Mucosa of descending colon (tissue), 3 donors: ENCODE data around the gene PRR13. TPM values are rescaled to one million over a fixed set of nuclear protein-coding genes. Genes with fewer than 3 reads are reported as not detected.
A peak's percentile ranks its signal among the peaks of the same experiment; 100 is the strongest.
"Not testable (repeated sequence)": the region's sequence is repeated elsewhere in the genome, so short reads cannot be mapped to it uniquely, and the experiment has no call there.

Source experiments
- ATAC-seq: fragments of 200-7000 bp; cut with Tn5 transposase; one replicate; pipeline ENCODE4 v1.9.1; 2020; ENCODE audit warnings: mild to moderate bottlenecking, moderate library complexity
- DNase-seq, 3 donors: peaks; one replicate each; pipeline ENCODE4 v3.0.0-alpha.2; 2020
- H3K36me3 ChIP-seq: fragments of 200-600 bp; one replicate; pipeline ENCODE4 v1.8.0; 2021; ENCODE audit warnings: low read depth, mild to moderate bottlenecking
- H3K4me1 ChIP-seq: fragments of 200-600 bp; one replicate; pipeline ENCODE4 v1.8.0; 2021; ENCODE audit warnings: low read depth, mild to moderate bottlenecking
- H3K4me3 ChIP-seq: fragments of 200-600 bp; one replicate; pipeline ENCODE4 v1.8.0; 2021; ENCODE audit warnings: mild to moderate bottlenecking
- H3K9me3 ChIP-seq: fragments of 200-600 bp; one replicate; pipeline ENCODE4 v1.8.0; 2021; ENCODE audit warnings: mild to moderate bottlenecking
- intact Hi-C, 2 donors: fragments of 100-400 bp; cut with DNase I in 1 of 2; cut with micrococcal nuclease in 1 of 2; formaldehyde crosslinking; loops; one replicate each; pipeline versions ENCODE4 v1.11.0 to v1.11.1; 2022; cut with DNase I, micrococcal nuclease
- long read RNA-seq, 2 donors: library from polyadenylated mRNA; unstranded; transcript quantifications; one replicate each; pipeline ENCODE4 v2.0.0, GENCODE V29; 2019 to 2021
- total RNA-seq, 3 donors: library from RNA; stranded (reverse); fragmentation: NEBNext Ultra II Directional in 2 of 3; extraction: Animal tissue kit (Norgen Biotek cat#: 25700) in 2 of 3; gene quantifications; one replicate each; pipeline versions ENCODE4 v1.2.1 to v1.2.4, GENCODE V29; 2021 to 2023
- TF ChIP-seq, protein P1 (sequence below): fragments of 200-600 bp; IDR thresholded peaks from one replicate; pipeline ENCODE4 v1.8.0; 2022; ENCODE audit warnings: antibody characterized with exemption, mild to moderate bottlenecking
- donor health status: DM: no; HTN: no; CAD: no; lungs with moderate emphysema.
- donor health status: DM: no; HTN: no; CAD: no.
- donor health status: DM: no; HTN: yes; CAD: no.

Gene PRR13, protein sequence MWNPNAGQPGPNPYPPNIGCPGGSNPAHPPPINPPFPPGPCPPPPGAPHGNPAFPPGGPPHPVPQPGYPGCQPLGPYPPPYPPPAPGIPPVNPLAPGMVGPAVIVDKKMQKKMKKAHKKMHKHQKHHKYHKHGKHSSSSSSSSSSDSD
- 100 to 1,000 TPM; 283 to 581 (median 528) TPM for total RNA-seq
- long read RNA-seq, donor 1, transcript PRR13-209 (4 exons, 625 nt), result minor isoform, 11 of 121 reads
- long read RNA-seq, donor 1, transcript PRR13-202 (4 exons, 1,229 nt), result major isoform, 80 of 121 reads
- long read RNA-seq, donor 1, partial matches to known transcripts, result 13 of 121 reads
- long read RNA-seq, donor 1, other reads (novel, unspliced or antisense), result 9 of 121 reads
- long read RNA-seq, donor 2, transcript PRR13-209 (4 exons, 625 nt), result minor isoform, 25 of 254 reads
- long read RNA-seq, donor 2, transcript PRR13-202 (4 exons, 1,229 nt), result major isoform, 147 of 254 reads
- long read RNA-seq, donor 2, transcript PRR13-208 (3 exons, 786 nt), result minor isoform, 13 of 254 reads
- long read RNA-seq, donor 2, transcript PRR13-207 (4 exons, 838 nt), result minor isoform, 5 of 254 reads
- long read RNA-seq, donor 2, partial matches to known transcripts, result 52 of 254 reads
- long read RNA-seq, donor 2, other reads (novel, unspliced or antisense), result 7 of 254 reads

DNA sequence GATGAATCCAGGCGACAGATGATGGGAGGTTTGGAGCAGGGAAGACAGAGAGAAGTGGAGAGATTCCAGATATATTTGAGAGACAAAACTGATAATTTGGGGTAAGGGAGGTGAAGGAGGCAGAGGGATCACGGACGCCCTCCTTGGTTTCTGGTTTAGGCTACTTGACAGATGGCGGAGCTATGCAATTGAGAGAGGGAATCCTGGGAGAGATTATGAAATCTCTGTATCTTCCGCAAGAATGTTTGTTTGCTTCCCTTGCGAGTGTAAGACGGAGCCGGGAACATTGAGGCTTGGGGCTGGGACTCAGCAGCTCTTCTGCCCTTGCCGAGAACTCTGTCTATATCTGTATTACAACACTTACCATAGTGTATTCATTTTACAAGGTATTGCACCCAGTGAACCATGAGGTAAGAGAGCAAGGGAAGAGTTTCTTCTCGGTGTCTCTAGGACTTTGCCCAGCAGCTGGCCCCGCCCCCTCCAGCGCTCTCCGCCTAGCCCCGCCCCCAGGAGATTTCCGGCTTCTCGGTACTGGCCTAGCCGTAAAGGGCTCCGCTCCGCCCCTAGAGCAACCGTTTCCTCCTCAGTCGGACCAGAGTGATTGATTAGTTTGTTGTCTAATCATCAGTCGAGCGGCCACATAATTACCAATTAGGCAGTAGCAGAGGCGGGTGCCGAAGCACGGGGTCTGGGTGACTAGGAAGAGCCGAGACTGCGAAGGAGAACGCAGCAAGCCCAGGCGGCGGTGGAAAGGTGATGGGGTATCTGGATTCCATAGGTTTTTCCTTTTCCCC lies at the start of gene PRR13:
Gene PRR13 (plus strand): TSS at position 695 of the 794 bp plus-strand sequence. CDS start 981 bp downstream, outside the sequence.
- Histone ChIP-seq H3K9me3 (no peaks in the 10 kb centered on the region), H3K4me3 (peak within 1 kb of the TSS; percentile 47), H3K4me1 (peaks cover 26% of the 10 kb centered on the region), H3K36me3 (peaks cover 3% of the 10 kb centered on the region)
- intact Hi-C loops, result no loop called here
- DNase-seq, result peak; percentile 99
- peak; percentile 95 for ATAC-seq
- TF ChIP-seq, protein P1, sequence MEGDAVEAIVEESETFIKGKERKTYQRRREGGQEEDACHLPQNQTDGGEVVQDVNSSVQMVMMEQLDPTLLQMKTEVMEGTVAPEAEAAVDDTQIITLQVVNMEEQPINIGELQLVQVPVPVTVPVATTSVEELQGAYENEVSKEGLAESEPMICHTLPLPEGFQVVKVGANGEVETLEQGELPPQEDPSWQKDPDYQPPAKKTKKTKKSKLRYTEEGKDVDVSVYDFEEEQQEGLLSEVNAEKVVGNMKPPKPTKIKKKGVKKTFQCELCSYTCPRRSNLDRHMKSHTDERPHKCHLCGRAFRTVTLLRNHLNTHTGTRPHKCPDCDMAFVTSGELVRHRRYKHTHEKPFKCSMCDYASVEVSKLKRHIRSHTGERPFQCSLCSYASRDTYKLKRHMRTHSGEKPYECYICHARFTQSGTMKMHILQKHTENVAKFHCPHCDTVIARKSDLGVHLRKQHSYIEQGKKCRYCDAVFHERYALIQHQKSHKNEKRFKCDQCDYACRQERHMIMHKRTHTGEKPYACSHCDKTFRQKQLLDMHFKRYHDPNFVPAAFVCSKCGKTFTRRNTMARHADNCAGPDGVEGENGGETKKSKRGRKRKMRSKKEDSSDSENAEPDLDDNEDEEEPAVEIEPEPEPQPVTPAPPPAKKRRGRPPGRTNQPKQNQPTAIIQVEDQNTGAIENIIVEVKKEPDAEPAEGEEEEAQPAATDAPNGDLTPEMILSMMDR, result peak; percentile 9

DNA sequence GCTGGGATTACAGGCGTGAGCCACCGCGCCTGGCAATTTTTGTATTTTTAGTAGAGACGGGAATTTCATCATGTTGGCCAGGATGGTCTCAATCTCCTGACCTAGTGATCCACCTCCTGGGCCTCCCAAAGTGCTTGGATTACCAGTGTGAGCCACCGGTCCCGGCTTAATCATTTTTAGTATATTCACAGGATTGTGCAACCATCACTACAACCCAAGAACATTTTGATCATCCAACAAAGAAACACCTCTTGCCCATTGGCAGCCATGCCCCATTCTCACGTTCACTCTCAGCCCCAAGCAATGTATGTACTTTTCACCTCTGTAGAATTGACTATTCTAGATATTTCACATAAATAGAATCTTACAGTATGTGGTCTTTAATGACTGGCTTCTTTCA lies 41.6 kb upstream of the PRR13 start:
- Histone ChIP-seq H3K9me3 (no peaks in the 10 kb centered on the region), H3K4me1 (no peaks in the 10 kb centered on the region), H3K4me3 (no peak overlapping the region), H3K36me3 (peaks cover 5% of the 10 kb centered on the region)
- intact Hi-C loops, result no loop called here
- TF ChIP-seq, protein P1, result no peak
- DNase-seq, result no peak
- ATAC-seq, result no peak

DNA sequence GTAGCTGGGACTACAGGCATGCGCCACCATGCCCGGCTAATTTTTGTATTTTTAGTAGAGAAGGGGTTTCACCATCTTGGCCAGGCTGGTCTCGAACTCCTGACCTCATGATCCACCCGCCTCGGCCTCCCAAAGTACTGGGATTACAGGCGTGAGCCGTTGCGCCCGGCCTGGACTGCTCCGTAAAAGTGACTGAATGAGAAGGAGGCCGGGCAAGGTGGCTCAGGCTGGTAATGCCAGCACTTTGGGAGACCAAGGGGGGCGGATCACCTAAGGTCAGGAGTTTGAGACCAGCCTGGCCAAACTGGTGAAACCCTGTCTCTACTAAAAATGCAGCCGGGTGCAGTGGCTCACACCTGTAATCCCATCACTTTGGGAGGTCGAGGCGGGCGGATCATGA lies 39.2 kb upstream of the PRR13 start:
- H3K4me3 ChIP-seq, intact Hi-C loops, H3K9me3 ChIP-seq, H3K36me3 ChIP-seq, ATAC-seq, H3K4me1 ChIP-seq, DNase-seq: not testable (repeated sequence)

DNA sequence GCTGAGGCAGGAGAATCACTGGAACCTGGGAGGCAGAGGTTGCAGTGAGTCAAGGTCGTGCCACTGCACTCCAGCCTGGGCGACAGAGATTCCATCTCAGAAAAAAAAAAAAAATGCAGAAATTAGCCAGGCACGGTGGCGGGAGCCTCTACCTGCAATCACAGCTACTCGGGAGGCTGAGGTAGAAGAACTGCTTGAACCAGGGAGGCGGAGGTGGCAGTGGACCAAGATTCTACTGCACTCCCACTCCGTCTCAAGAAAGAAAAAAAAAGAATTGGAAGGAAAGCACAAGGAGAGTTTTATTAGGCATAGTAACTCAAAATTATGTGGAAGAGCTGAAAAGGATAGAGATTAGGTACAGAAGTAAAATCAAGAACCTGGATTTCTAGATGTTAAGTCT lies 38.7 kb upstream of the PRR13 start:
- intact Hi-C loops, result no loop called here
- peaks cover 5% of the 10 kb centered on the region for H3K36me3 ChIP-seq
- H3K4me3 ChIP-seq, result no peak overlapping the region
- TF ChIP-seq, protein P1, result no peak
- H3K9me3 ChIP-seq, result no peaks in the 10 kb centered on the region
- DNase-seq (no peak), ATAC-seq (no peak)
- H3K4me1 ChIP-seq, result no peaks in the 10 kb centered on the region

DNA sequence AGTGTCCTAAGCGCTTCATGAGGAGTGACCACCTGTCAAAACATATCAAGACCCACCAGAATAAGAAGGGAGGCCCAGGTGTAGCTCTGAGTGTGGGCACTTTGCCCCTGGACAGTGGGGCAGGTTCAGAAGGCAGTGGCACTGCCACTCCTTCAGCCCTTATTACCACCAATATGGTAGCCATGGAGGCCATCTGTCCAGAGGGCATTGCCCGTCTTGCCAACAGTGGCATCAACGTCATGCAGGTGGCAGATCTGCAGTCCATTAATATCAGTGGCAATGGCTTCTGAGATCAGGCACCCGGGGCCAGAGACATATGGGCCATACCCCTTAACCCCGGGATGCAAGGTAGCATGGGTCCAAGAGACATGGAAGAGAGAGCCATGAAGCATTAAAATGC lies 30.6 kb upstream of the PRR13 start:
- TF ChIP-seq, protein P1, result no peak
- intact Hi-C loops, result no loop called here

More for the DNA sequence above, 30.6 kb upstream of the PRR13 start:
- Histone ChIP-seq H3K36me3 (peaks cover 16% of the 10 kb centered on the region), H3K4me1 (no peaks in the 10 kb centered on the region), H3K9me3 (no peaks in the 10 kb centered on the region), H3K4me3 (no peak overlapping the region)
- no peak for DNase-seq
- ATAC-seq, result no peak
